HepG2 (cell line): ENCODE data around the gene PIKFYVE. TPM values are rescaled to one million over a fixed set of nuclear protein-coding genes. Genes with fewer than 3 reads are reported as not detected.

Experiments
- GABPB1 ChIP-seq: IDR thresholded peaks from 2 replicates; pipeline ENCODE4 v1.6.1; 2016; ENCODE audit warnings: mild to moderate bottlenecking, missing genetic modification reagents, moderate library complexity, missing compliant biosample characterization
- HNRNPUL1 ChIP-seq: fragments of 200-400 bp; formaldehyde crosslinking; IDR thresholded peaks from 2 replicates; pipeline ENCODE4 v1.6.1; 2017; ENCODE audit warnings: low read depth, mild to moderate bottlenecking, low read length, moderate library complexity
- KMT2A ChIP-seq: sonication (generic); formaldehyde crosslinking; IDR thresholded peaks from 2 replicates; pipeline ENCODE4 v1.4.0; 2020; ENCODE audit warnings: missing genetic modification reagents
- MED13 ChIP-seq: sonication (generic); formaldehyde crosslinking; IDR thresholded peaks from 2 replicates; pipeline ENCODE4 v1.5.0; 2020; ENCODE audit warnings: missing genetic modification reagents
- MLX ChIP-seq: IDR thresholded peaks from 2 replicates; pipeline ENCODE4 v1.6.1; 2016
- NKX3-1 ChIP-seq: sonication (generic); formaldehyde crosslinking; IDR thresholded peaks from 2 replicates; pipeline ENCODE4 v1.5.0; 2020; ENCODE audit warnings: missing genetic modification reagents
- PATZ1 ChIP-seq: sonication (generic); formaldehyde crosslinking; IDR thresholded peaks from 2 replicates; pipeline ENCODE4 v1.4.0; 2020; ENCODE audit warnings: missing genetic modification reagents
- SP5 ChIP-seq: IDR thresholded peaks from 2 replicates; pipeline ENCODE4 v1.6.1; 2016; ENCODE audit warnings: low read depth, borderline replicate concordance
- TSC22D2 ChIP-seq: sonication (generic); formaldehyde crosslinking; IDR thresholded peaks from 2 replicates; pipeline ENCODE4 v1.5.1; 2020; ENCODE audit warnings: missing genetic modification reagents, mild to moderate bottlenecking, borderline replicate concordance
- ZBTB33 ChIP-seq: sonication (generic); formaldehyde crosslinking; IDR thresholded peaks from 2 replicates; pipeline ENCODE4 v1.4.0; 2020; ENCODE audit warnings: missing genetic modification reagents
- ZNF24 ChIP-seq: fragments of 450-650 bp; IDR thresholded peaks from 2 replicates; pipeline ENCODE4 v1.6.1; 2017; ENCODE audit warnings: antibody characterized with exemption, mild to moderate bottlenecking
- ZNF280D ChIP-seq: sonication (generic); formaldehyde crosslinking; IDR thresholded peaks from 2 replicates; pipeline ENCODE4 v1.5.1; 2020; ENCODE audit warnings: mild to moderate bottlenecking, missing genetic modification reagents
- ZNF333 ChIP-seq: sonication (generic); formaldehyde crosslinking; IDR thresholded peaks from 2 replicates; pipeline ENCODE4 v1.4.0; 2020; ENCODE audit warnings: mild to moderate bottlenecking, missing genetic modification reagents, borderline replicate concordance
- ZNF337 ChIP-seq: sonication (generic); formaldehyde crosslinking; IDR thresholded peaks from 2 replicates; pipeline ENCODE4 v1.5.1; 2020; ENCODE audit warnings: missing genetic modification reagents, low read depth, mild to moderate bottlenecking, borderline replicate concordance
- ZNF530 ChIP-seq: sonication (generic); formaldehyde crosslinking; IDR thresholded peaks from 2 replicates; pipeline ENCODE4 v1.5.0; 2020; ENCODE audit warnings: low read depth, mild to moderate bottlenecking, missing genetic modification reagents
- ZNF724P ChIP-seq: sonication (generic); formaldehyde crosslinking; IDR thresholded peaks from 2 replicates; pipeline ENCODE4 v1.8.0; 2022; ENCODE audit warnings: missing genetic modification reagents, borderline replicate concordance
- ZNF780A ChIP-seq: sonication (generic); formaldehyde crosslinking; IDR thresholded peaks from 2 replicates; pipeline ENCODE4 v1.8.0; 2022; ENCODE audit warnings: mild to moderate bottlenecking, missing genetic modification reagents, moderate library complexity
- ZNF782 ChIP-seq: sonication (generic); formaldehyde crosslinking; IDR thresholded peaks from 2 replicates; pipeline ENCODE4 v1.4.0; 2020; ENCODE audit warnings: missing genetic modification reagents, mild to moderate bottlenecking, borderline replicate concordance
- ZSCAN31 ChIP-seq: sonication (generic); formaldehyde crosslinking; IDR thresholded peaks from 2 replicates; pipeline ENCODE4 v1.5.0; 2020; ENCODE audit warnings: low read depth, mild to moderate bottlenecking, missing genetic modification reagents
- polyA plus RNA-seq, 8 experiments: library from polyadenylated mRNA; depleted of rRNA in 3 of 8; stranded (reverse) in 7 of 8; unstranded in 1 of 8; fragments of >200 nt; fragmentation: Illumina TruSeq in 4 of 8; extraction: Trizol in 4 of 8; gene quantifications; 2 replicates each; pipeline versions ENCODE4 v1.2.1 to v1.2.3, GENCODE V29; 2011 to 2016; ENCODE audit warnings: low read depth in 4 of 8, missing spikeins in 1 of 8, mixed read lengths in 1 of 8; ENCODE audit not compliant: insufficient read depth in 1 of 8
- total RNA-seq, 5 experiments: library from RNA; depleted of rRNA; stranded (reverse); fragments of >200 nt; fragmentation: Illumina TruSeq; extraction: Trizol; gene quantifications; 2 replicates each; pipeline ENCODE4 v1.2.3, GENCODE V29; 2016; ENCODE audit warnings: low read depth in 1 of 5

Gene PIKFYVE
- total and polyA plus RNA-seq, 2 of the 13 experiments (the other 11 are each of a cell fraction or from before 2014, with no cell fraction given): 20.2 to 21.7 TPM

DNA sequence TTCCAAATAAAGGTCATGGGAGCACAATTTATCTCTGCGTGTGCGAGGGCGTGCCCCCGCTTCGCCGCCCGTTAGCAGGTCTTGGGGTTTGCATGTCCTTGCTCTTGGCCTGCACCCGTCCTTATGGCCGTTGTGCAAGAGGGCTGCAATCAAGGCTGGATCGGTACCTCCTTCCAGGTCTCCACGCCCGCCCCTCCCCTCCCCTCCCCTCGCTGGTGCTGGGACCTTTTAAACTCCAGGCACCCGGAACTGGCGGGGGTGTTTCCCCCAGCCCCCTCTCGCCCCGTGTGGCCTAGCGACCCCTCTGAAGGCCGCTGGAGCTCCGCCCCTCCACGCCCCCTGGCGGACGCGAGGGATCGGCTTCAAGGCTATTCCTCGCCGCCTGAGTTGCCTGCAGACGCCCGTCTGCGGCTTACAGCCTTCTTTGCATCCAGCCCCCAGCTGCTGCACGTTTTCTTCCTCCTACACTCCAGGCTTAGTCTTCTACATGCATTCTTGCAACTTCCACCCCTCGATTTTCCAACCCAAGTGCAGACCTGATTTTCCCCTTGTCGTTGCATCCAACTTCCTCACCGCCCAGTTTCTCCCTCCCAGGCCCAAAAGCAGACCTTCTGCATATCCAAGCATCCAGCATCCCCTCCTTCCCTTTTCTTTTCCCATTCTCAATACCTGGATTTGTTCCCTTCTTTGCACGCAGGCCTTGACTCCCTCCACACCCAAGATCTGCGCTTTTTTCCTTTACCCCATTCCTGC, 11.8 kb upstream of the PIKFYVE start (continued):
- peak; percentile 83 for TF ChIP-seq ZNF333 (CRISPR knock-in tag)
- peak; percentile 99 for TF ChIP-seq PATZ1 (CRISPR knock-in tag)
- TF ChIP-seq ZBTB33 (CRISPR knock-in tag): 0 out of 2 replicates have a peak, but pooled peaks have one; percentile 22
- TF ChIP-seq ZNF780A (CRISPR knock-in tag): no peak; the same call in 1 of the 2 replicates
- no peak for TF ChIP-seq ZNF530
- peak; percentile 12; the same call in 1 of the 2 replicates for TF ChIP-seq MLX
- TF ChIP-seq ZNF280D (CRISPR knock-in tag): peak; percentile 30; the same call in 1 of the 2 replicates
- no peak for TF ChIP-seq HNRNPUL1
- TF ChIP-seq TSC22D2 (CRISPR knock-in tag): peak; percentile 72; the same call in 1 of the 2 replicates
- TF ChIP-seq SP5: peak; percentile 96
- peak; percentile 28; the same call in 1 of the 2 replicates for TF ChIP-seq ZSCAN31 (CRISPR knock-in tag)
- TF ChIP-seq NKX3-1 (CRISPR knock-in tag): 0 out of 2 replicates have a peak, but pooled peaks have one; percentile 37
- TF ChIP-seq MED13: peak; percentile 95
- peak; percentile 82 for TF ChIP-seq GABPB1
- TF ChIP-seq ZNF724P: peak; percentile 76; the same call in 1 of the 2 replicates
- TF ChIP-seq ZNF782: peak; percentile 84
- peak; percentile 46; the same call in 1 of the 2 replicates for TF ChIP-seq ZNF24
- TF ChIP-seq ZNF337 (CRISPR knock-in tag): peak; percentile 48; the same call in 1 of the 2 replicates
- peak; percentile 85; the same call in 1 of the 2 replicates for TF ChIP-seq KMT2A
